ENCODE measurements around the gene ASB2. TPM values are rescaled to one million over a fixed set of nuclear protein-coding genes. Genes with fewer than 3 reads are reported as not detected.

Gene ASB2
- polyA plus RNA-seq, 3 donors = 0.25 to 2.5 (median 1.4) TPM

- peaks cover 5 to 9% (median 9%) of the 10 kb centered on the region in 3 donors for H3K27me3 Mint-ChIP-seq (ENCODE audit: low read depth in 3 of 3)
- Histone ChIP-seq H3K27me3 (ENCODE audit: control insufficient read depth in 2 of 2, insufficient read depth in 2 of 2, low read length in 2 of 2) (no peaks in the 10 kb centered on the region), H3K4me3 (replicated peaks in 1 of 3; ENCODE audit: low read depth in 2 of 3, low read length in 3 of 3) (no peak overlapping the region), H3K36me3 (replicated peaks in 1 of 2; ENCODE audit: control insufficient read depth in 1 of 2, insufficient read depth in 2 of 2, low read length in 2 of 2) (no peaks in the 10 kb centered on the region), H3K4me1 (ENCODE audit: control insufficient read depth in 1 of 2, insufficient read depth in 2 of 2, low read length in 2 of 2) (no peaks in the 10 kb centered on the region), H3K9ac (ENCODE audit: insufficient read depth, low read length, poor library complexity, severe bottlenecking) (no peak overlapping the region), H3K27ac (ENCODE audit: low read depth in 1 of 2, low read length in 2 of 2) (no peak overlapping the region), H3K4me2 (replicated peaks; ENCODE audit: extremely low read depth, low read length, poor library complexity, severe bottlenecking) (no peak overlapping the region), H2AFZ (ENCODE audit: insufficient read depth, low read depth, low read length, poor library complexity, severe bottlenecking) (no peak overlapping the region), H3K9me3 (replicated peaks in 1 of 2; ENCODE audit: control insufficient read depth in 1 of 2, insufficient read depth in 1 of 2, low read length in 2 of 2) (no peaks in the 10 kb centered on the region), H3K79me2 (ENCODE audit: insufficient read depth, low read length) (no peaks in the 10 kb centered on the region), H4K20me1 (ENCODE audit: insufficient read depth, low read length) (no peaks in the 10 kb centered on the region)
- H3K4me3 Mint-ChIP-seq = no peak overlapping the region
- no peak overlapping the region for H3K27ac Mint-ChIP-seq
- DNase-seq = no peak
- no peaks in the 10 kb centered on the region for H3K9me3 Mint-ChIP-seq
- peaks cover 4% of the 10 kb centered on the region for H3K4me1 Mint-ChIP-seq
- no peaks in the 10 kb centered on the region for H3K36me3 Mint-ChIP-seq
- 93% methylated on average over 4 of the region's 4 CpGs for WGBS (ENCODE audit: insufficient coverage)
- intact Hi-C loops (cut with micrococcal nuclease) = no loop called here
- TF ChIP-seq, protein P1, sequence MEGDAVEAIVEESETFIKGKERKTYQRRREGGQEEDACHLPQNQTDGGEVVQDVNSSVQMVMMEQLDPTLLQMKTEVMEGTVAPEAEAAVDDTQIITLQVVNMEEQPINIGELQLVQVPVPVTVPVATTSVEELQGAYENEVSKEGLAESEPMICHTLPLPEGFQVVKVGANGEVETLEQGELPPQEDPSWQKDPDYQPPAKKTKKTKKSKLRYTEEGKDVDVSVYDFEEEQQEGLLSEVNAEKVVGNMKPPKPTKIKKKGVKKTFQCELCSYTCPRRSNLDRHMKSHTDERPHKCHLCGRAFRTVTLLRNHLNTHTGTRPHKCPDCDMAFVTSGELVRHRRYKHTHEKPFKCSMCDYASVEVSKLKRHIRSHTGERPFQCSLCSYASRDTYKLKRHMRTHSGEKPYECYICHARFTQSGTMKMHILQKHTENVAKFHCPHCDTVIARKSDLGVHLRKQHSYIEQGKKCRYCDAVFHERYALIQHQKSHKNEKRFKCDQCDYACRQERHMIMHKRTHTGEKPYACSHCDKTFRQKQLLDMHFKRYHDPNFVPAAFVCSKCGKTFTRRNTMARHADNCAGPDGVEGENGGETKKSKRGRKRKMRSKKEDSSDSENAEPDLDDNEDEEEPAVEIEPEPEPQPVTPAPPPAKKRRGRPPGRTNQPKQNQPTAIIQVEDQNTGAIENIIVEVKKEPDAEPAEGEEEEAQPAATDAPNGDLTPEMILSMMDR (IDR thresholded peaks at IDR 0.05) = no peak
These were observed 27.0 kb upstream of the ASB2 start for GRCh38 chr14:94003397-94003796.

GRCh38 chr14:94001501-94002396 lies 25.4 kb upstream of the ASB2 start:
- Mint-ChIP-seq H3K4me3 (no peak overlapping the region), H3K27me3 (ENCODE audit: low read depth in 3 of 3) (peaks cover 5 to 14% (median 9%) of the 10 kb centered on the region in 3 donors), H3K9me3 (no peaks in the 10 kb centered on the region), H3K36me3 (no peaks in the 10 kb centered on the region), H3K27ac (peak overlapping the region in 1 of 7 donors; percentile 2), H3K4me1 (peaks cover 4% of the 10 kb centered on the region)
- H3K9me3 ChIP-seq (replicated peaks in 1 of 2; ENCODE audit: control insufficient read depth in 1 of 2, insufficient read depth in 1 of 2, low read length in 2 of 2) = no peaks in the 10 kb centered on the region
- H3K79me2 ChIP-seq (ENCODE audit: insufficient read depth, low read length) = no peaks in the 10 kb centered on the region
- WGBS (ENCODE audit: insufficient coverage) = 22% methylated on average over 13 of the region's 26 CpGs
- no peak overlapping the region for H2AFZ ChIP-seq (ENCODE audit: insufficient read depth, low read depth, low read length, poor library complexity, severe bottlenecking)
- no peaks in the 10 kb centered on the region for H3K36me3 ChIP-seq (replicated peaks in 1 of 2; ENCODE audit: control insufficient read depth in 1 of 2, insufficient read depth in 2 of 2, low read length in 2 of 2)
- H3K27ac ChIP-seq (ENCODE audit: low read depth in 1 of 2, low read length in 2 of 2) = no peak overlapping the region
- TF ChIP-seq, protein P1 (IDR thresholded peaks at IDR 0.05) = peak; percentile 96
- no peak overlapping the region for H3K4me2 ChIP-seq (replicated peaks; ENCODE audit: extremely low read depth, low read length, poor library complexity, severe bottlenecking)
- H3K27me3 ChIP-seq (ENCODE audit: control insufficient read depth in 2 of 2, insufficient read depth in 2 of 2, low read length in 2 of 2) = no peaks in the 10 kb centered on the region
- no peaks in the 10 kb centered on the region for H3K4me1 ChIP-seq (ENCODE audit: control insufficient read depth in 1 of 2, insufficient read depth in 2 of 2, low read length in 2 of 2)
- DNase-seq = peak; percentile 64 to 74 (median 73)
- no peaks in the 10 kb centered on the region for H4K20me1 ChIP-seq (ENCODE audit: insufficient read depth, low read length)
- H3K4me3 ChIP-seq (replicated peaks in 1 of 3; ENCODE audit: low read depth in 2 of 3, low read length in 3 of 3) = no peak overlapping the region
- intact Hi-C loops (cut with micrococcal nuclease) = loop anchor here (1.0 kb wide), 1 partner anchor 62 kb away; no protein-coding TSS in a partner anchor
- H3K9ac ChIP-seq (ENCODE audit: insufficient read depth, low read length, poor library complexity, severe bottlenecking) = no peak overlapping the region
